Colonic mucosa (tissue), 4 donors: Measurements from ENCODE around the gene ANKFY1. TPM values are rescaled to one million over a fixed set of nuclear protein-coding genes. Genes with fewer than 3 reads are reported as not detected.

Source experiments
- DNase-seq: peaks from one replicate; pipeline ENCODE4 v3.0.0-alpha.2; 2020
- H3K27ac ChIP-seq: fragments of 200-600 bp; one replicate; pipeline ENCODE4 v1.8.0; 2021
- H3K27me3 ChIP-seq: fragments of 200-600 bp; one replicate; pipeline ENCODE4 v1.8.0; 2021
- H3K36me3 ChIP-seq: fragments of 200-600 bp; one replicate; pipeline ENCODE4 v1.8.0; 2021
- H3K4me1 ChIP-seq: fragments of 200-600 bp; one replicate; pipeline ENCODE4 v1.8.0; 2021; ENCODE audit warnings: mild to moderate bottlenecking
- H3K4me3 ChIP-seq: fragments of 200-600 bp; one replicate; pipeline ENCODE4 v1.8.0; 2021
- H3K9ac ChIP-seq, 2 donors: one replicate each; pipeline ENCODE4 v1.7.0; 2013; ENCODE audit warnings: control low read depth in 2 of 2, low read depth in 2 of 2, low read length in 2 of 2
- H3K9me3 ChIP-seq: fragments of 200-600 bp; one replicate; pipeline ENCODE4 v1.8.0; 2021
- intact Hi-C: fragments of 100-400 bp; cut with DNase I; formaldehyde crosslinking; loops from one replicate; pipeline ENCODE4 v1.14.1; 2022
- total RNA-seq, 2 donors: library from RNA; stranded (reverse); fragmentation: NEBNext Ultra II Directional in 1 of 2; extraction: Animal tissue kit (Norgen Biotek cat#: 25700) in 1 of 2; gene quantifications; one replicate each; pipeline ENCODE4 v1.2.1, GENCODE V29; 2021
- TF ChIP-seq, protein P1 (sequence below): fragments of 200-600 bp; IDR thresholded peaks from one replicate; pipeline ENCODE4 v1.8.0; 2022; ENCODE audit warnings: antibody characterized with exemption, mild to moderate bottlenecking
- donor health status: healthy.
- donor health status: DM: no; HTN: no; CAD: no.
- donor health status: DM: no; HTN: no; CAD: no.

The ANKFY1 gene
- total RNA-seq, 2 donors from 2014 or later, result 43.8 to 51.8 TPM

DNA sequence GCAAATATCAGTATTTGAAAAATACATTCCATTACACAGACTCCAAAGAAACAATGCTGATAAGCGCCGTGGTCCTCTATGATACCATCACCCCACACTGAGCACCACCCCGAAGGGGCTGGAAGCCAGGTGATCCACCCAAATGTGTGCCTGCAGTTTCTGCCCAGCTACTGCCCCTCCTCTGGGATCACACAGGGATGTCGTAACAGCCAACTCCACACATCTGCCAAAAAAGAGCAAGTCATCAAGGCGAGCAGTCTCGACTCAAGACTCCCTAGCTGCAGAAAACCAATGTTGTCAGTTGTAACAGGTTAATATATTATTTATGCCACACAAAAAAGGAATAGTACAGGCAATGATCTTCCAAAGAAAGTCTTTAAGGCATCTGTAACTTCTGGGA is 99.8 kb downstream of the ANKFY1 start:
- Histone ChIP-seq H3K4me1 (no peaks in the 10 kb centered on the region), H3K9ac (no peak overlapping the region), H3K36me3 (peaks cover 2% of the 10 kb centered on the region), H3K9me3 (no peaks in the 10 kb centered on the region), H3K27ac (no peak overlapping the region), H3K4me3 (no peak overlapping the region), H3K27me3 (no peaks in the 10 kb centered on the region)
- DNase-seq, result no peak
- intact Hi-C loops, result no loop called here
- TF ChIP-seq, protein P1, sequence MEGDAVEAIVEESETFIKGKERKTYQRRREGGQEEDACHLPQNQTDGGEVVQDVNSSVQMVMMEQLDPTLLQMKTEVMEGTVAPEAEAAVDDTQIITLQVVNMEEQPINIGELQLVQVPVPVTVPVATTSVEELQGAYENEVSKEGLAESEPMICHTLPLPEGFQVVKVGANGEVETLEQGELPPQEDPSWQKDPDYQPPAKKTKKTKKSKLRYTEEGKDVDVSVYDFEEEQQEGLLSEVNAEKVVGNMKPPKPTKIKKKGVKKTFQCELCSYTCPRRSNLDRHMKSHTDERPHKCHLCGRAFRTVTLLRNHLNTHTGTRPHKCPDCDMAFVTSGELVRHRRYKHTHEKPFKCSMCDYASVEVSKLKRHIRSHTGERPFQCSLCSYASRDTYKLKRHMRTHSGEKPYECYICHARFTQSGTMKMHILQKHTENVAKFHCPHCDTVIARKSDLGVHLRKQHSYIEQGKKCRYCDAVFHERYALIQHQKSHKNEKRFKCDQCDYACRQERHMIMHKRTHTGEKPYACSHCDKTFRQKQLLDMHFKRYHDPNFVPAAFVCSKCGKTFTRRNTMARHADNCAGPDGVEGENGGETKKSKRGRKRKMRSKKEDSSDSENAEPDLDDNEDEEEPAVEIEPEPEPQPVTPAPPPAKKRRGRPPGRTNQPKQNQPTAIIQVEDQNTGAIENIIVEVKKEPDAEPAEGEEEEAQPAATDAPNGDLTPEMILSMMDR, result no peak

DNA sequence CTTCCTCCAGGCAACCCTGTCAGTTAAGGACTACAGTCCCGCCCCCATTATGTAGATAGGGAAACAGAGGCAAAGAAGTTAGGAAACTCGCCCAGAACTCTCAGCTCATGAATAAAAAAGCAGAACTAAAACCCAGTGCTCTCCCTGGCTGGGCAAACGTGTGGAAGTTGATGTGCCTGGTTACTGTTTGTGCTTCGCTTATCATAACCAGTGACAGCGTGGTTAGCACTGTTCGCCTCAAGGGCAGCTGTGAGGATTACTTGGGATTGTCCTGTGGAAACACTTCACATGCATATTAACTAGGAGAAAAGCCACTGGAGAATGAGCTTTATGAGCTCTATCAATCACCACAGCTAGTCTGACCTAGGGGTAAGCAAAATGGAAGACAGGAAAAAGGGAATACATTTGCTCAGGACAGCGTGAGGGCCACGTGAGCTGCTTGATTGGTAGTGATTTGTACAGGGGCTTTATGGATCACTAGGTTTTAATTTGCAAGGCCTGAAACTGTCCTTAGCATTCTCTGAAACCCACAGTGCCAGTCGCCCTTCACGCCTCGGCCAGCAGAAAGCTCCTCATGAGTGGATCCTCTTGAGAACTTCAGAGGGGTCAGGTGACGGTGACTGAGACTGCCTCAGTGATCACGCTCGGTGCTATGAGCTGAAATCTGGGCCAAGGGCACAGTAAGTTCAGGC is 100.9 kb downstream of the ANKFY1 start:
- Histone ChIP-seq H3K27ac (no peak overlapping the region), H3K9ac (no peak overlapping the region)
- DNase-seq, result no peak

GRCh38 chr17:4162321-4162720 is 101.5 kb downstream of the ANKFY1 start:
- intact Hi-C loops, result no loop called here
- no peaks in the 10 kb centered on the region for H3K36me3 ChIP-seq
- TF ChIP-seq, protein P1, result no peak
- H3K4me1 ChIP-seq, result no peaks in the 10 kb centered on the region
- H3K9ac ChIP-seq, result no peak overlapping the region
- no peaks in the 10 kb centered on the region for H3K9me3 ChIP-seq
- H3K27me3 ChIP-seq, result no peaks in the 10 kb centered on the region
- no peak for DNase-seq
- no peak overlapping the region for H3K4me3 ChIP-seq
- no peak overlapping the region for H3K27ac ChIP-seq

More for the DNA sequence above, 100.9 kb downstream of the ANKFY1 start:
- no peaks in the 10 kb centered on the region for H3K4me1 ChIP-seq
- intact Hi-C loops, result no loop called here
- TF ChIP-seq, protein P1, result no peak
- no peaks in the 10 kb centered on the region for H3K9me3 ChIP-seq
- H3K4me3 ChIP-seq, result no peak overlapping the region
- H3K27me3 ChIP-seq, result no peaks in the 10 kb centered on the region
- H3K36me3 ChIP-seq, result no peaks in the 10 kb centered on the region

GRCh38 chr17:4161967-4162305 is 101.8 kb downstream of the ANKFY1 start:
- Histone ChIP-seq H3K4me1 (no peaks in the 10 kb centered on the region), H3K9ac (no peak overlapping the region), H3K4me3 (no peak overlapping the region), H3K9me3 (no peaks in the 10 kb centered on the region), H3K27ac (no peak overlapping the region), H3K36me3 (no peaks in the 10 kb centered on the region), H3K27me3 (no peaks in the 10 kb centered on the region)
- intact Hi-C loops, result no loop called here
- no peak for DNase-seq
- TF ChIP-seq, protein P1, result no peak

- H3K4me1 ChIP-seq, result no peaks in the 10 kb centered on the region
- DNase-seq, result no peak
- intact Hi-C loops, result no loop called here
- no peaks in the 10 kb centered on the region for H3K36me3 ChIP-seq
- H3K27me3 ChIP-seq, result no peaks in the 10 kb centered on the region
- no peaks in the 10 kb centered on the region for H3K9me3 ChIP-seq
- no peak overlapping the region for H3K27ac ChIP-seq
- H3K4me3 ChIP-seq, result no peak overlapping the region
- H3K9ac ChIP-seq, result peak overlapping the region in 1 of 2 donors; percentile 12
- TF ChIP-seq, protein P1, result no peak
Measured at GRCh38 chr17:4161192-4161966, 102.4 kb downstream of the ANKFY1 start.
